ENCODE results near the gene NUDT9.

NUDT9 gene

DNA sequence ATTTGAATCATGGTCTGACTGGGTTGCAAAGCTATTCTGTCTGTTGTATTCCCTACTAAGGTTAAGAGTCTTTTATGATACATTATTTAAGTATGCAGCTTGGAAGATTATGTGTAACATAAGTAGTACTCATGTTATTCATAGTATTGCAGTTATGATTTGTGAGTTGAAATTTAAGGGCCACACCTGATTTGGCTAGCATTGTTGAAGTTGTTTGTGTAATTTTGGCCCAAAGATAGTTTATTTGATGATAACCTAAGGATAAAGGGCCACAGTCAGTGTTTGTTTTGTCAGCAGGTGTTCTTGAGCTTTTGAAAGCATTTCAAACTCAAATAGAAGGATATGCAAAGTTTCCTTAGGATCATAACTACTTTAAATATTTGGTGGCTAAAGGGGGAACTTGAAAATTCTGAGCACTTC lies 38.9 kb downstream of the NUDT9 start:
- TF ChIP-seq TAF1 (IDR thresholded peaks at IDR 0.05; ENCODE audit: borderline replicate concordance, insufficient read depth, low read length) (no peak), SIN3A (IDR thresholded peaks at IDR 0.05; ENCODE audit: borderline replicate concordance, insufficient read depth, low read length) (no peak), FOXP2 (optimal IDR thresholded peaks at IDR 0.05; ENCODE audit: borderline replicate concordance, extremely low read depth, extremely low read length, insufficient read depth) (no peak), POLR2AphosphoS5 (IDR thresholded peaks at IDR 0.05; ENCODE audit: low read depth, low read length) (no peak)
- TF ChIP-seq, protein P1, sequence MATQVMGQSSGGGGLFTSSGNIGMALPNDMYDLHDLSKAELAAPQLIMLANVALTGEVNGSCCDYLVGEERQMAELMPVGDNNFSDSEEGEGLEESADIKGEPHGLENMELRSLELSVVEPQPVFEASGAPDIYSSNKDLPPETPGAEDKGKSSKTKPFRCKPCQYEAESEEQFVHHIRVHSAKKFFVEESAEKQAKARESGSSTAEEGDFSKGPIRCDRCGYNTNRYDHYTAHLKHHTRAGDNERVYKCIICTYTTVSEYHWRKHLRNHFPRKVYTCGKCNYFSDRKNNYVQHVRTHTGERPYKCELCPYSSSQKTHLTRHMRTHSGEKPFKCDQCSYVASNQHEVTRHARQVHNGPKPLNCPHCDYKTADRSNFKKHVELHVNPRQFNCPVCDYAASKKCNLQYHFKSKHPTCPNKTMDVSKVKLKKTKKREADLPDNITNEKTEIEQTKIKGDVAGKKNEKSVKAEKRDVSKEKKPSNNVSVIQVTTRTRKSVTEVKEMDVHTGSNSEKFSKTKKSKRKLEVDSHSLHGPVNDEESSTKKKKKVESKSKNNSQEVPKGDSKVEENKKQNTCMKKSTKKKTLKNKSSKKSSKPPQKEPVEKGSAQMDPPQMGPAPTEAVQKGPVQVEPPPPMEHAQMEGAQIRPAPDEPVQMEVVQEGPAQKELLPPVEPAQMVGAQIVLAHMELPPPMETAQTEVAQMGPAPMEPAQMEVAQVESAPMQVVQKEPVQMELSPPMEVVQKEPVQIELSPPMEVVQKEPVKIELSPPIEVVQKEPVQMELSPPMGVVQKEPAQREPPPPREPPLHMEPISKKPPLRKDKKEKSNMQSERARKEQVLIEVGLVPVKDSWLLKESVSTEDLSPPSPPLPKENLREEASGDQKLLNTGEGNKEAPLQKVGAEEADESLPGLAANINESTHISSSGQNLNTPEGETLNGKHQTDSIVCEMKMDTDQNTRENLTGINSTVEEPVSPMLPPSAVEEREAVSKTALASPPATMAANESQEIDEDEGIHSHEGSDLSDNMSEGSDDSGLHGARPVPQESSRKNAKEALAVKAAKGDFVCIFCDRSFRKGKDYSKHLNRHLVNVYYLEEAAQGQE (IDR thresholded peaks at IDR 0.05; ENCODE audit: insufficient read depth in 1 of 2, low read depth in 2 of 2, low read length in 2 of 2): no peak

DNA sequence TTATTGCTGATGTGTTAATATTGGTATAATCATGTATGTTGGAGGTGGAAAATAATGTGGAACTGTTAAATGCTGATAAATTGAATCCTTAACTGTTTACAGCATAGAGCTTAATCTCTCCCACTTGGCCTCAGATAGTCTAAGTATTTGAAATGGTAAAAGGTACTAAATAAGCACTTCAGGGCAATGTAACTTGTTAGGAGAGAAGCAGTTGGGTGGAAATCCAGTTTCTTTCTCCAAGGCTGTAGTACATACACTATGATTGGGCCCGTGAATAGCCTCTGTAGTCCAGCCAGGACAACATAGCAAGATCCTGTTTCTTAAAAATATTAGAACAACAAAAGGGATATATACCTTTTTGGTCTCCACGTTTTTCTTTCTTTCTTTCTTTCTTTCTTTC lies 39.7 kb downstream of the NUDT9 start:
- TF ChIP-seq FOXP2 (optimal IDR thresholded peaks at IDR 0.05; ENCODE audit: borderline replicate concordance, extremely low read depth, extremely low read length, insufficient read depth) (no peak), POLR2AphosphoS5 (IDR thresholded peaks at IDR 0.05; ENCODE audit: low read depth, low read length) (no peak), TAF1 (IDR thresholded peaks at IDR 0.05; ENCODE audit: borderline replicate concordance, insufficient read depth, low read length) (no peak), SIN3A (IDR thresholded peaks at IDR 0.05; ENCODE audit: borderline replicate concordance, insufficient read depth, low read length) (no peak)
- TF ChIP-seq, protein P1 (IDR thresholded peaks at IDR 0.05; ENCODE audit: insufficient read depth in 1 of 2, low read depth in 2 of 2, low read length in 2 of 2): no peak

DNA sequence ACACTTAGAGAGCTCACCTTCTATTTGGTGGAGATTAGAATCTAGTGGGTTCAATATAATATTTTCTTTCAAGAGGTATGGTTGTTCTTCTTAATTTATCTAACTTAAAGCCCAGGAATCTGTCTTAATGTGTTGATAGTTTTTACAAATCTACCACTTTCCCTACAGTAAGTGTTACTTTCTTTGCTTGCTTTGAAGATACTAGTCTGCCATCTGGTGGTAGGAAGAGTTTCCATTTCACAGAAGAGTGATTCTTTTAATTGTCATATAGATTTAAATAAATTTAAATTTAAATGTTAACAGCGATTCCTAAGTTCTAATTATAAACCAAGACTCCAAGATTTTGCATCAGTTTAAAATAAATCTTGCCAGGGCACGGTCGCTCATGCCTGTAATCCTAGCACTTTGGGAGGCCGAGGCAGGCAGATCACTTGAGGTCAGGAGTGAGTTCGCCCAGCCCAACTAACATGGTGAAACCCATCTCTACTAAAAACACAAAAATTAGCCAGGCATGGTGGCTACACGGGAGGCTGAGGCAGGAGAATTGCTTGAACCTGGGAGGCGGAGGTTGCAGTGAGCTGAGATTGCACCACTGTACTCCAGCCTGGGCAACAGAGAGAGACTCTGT lies 43.5 kb downstream of the NUDT9 start:
- TF ChIP-seq POLR2AphosphoS5 (IDR thresholded peaks at IDR 0.05; ENCODE audit: low read depth, low read length) (no peak), FOXP2 (optimal IDR thresholded peaks at IDR 0.05; ENCODE audit: borderline replicate concordance, extremely low read depth, extremely low read length, insufficient read depth) (no peak), SIN3A (IDR thresholded peaks at IDR 0.05; ENCODE audit: borderline replicate concordance, insufficient read depth, low read length) (no peak), TAF1 (IDR thresholded peaks at IDR 0.05; ENCODE audit: borderline replicate concordance, insufficient read depth, low read length) (no peak)
- TF ChIP-seq, protein P1 (IDR thresholded peaks at IDR 0.05; ENCODE audit: insufficient read depth in 1 of 2, low read depth in 2 of 2, low read length in 2 of 2): no peak

GRCh38 chr4:87469390-87469789 lies 47.0 kb downstream of the NUDT9 start:
- no peak for TF ChIP-seq POLR2AphosphoS5 (IDR thresholded peaks at IDR 0.05; ENCODE audit: low read depth, low read length)
- no peak for TF ChIP-seq SIN3A (IDR thresholded peaks at IDR 0.05; ENCODE audit: borderline replicate concordance, insufficient read depth, low read length)
- TF ChIP-seq, protein P1 (IDR thresholded peaks at IDR 0.05; ENCODE audit: insufficient read depth in 1 of 2, low read depth in 2 of 2, low read length in 2 of 2): no peak
- no peak for TF ChIP-seq TAF1 (IDR thresholded peaks at IDR 0.05; ENCODE audit: borderline replicate concordance, insufficient read depth, low read length)
- no peak for TF ChIP-seq FOXP2 (optimal IDR thresholded peaks at IDR 0.05; ENCODE audit: borderline replicate concordance, extremely low read depth, extremely low read length, insufficient read depth)
